HTERT RPE-1 (cell line): ENCODE results near the gene PYURF.

Experiments
- in situ Hi-C: fragments of 300-500 bp; cut with MboI; formaldehyde crosslinking; loops from 4 replicates; pipeline ENCODE4 v1.14.3; 2020; ENCODE audit warnings: low sequenced_read_pairs

Gene PYURF

DNA sequence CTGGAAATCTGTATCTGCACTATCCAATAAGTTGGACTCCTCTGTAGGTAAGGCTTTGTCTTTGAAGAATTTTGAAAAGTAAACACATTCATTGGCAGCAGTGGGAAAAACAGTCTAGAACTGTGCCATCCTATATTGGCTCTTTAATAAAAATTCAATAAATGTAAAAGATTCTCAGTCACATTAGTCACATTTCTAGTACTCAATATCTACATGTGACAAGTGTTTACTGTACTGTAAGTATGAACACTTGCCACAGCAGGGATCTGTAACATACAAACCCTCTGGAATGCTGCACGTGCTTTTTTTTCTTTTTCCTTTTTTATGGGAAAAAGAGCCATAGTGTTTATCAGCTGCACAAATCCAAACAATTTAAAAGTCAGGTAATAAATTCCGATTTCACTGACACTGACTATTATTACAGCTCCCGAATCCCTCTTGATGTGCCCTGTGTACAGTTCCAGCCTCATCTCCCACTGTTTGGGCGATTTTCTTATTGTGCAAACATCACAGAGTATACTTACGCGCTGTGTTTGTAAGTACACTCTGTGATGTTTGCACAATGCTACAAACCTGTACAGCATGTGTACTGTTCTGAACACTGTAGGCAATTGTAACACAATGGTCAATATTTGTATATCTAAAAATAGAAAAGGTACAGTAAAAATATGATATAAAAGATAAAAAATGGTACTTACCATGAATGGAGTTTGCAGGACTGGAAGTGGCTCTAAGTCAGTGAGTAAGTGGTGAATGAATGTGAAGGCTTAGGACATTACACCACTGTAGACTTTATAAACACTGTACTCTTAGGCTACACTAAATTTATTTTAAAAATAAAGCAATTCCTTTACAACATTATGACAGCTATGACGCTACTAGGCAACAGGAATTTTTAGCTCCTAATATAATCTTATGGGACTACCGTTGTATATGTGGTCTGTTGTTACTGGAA lies 8.7 kb downstream of the PYURF start:
- in situ Hi-C loops = no loop called here

DNA sequence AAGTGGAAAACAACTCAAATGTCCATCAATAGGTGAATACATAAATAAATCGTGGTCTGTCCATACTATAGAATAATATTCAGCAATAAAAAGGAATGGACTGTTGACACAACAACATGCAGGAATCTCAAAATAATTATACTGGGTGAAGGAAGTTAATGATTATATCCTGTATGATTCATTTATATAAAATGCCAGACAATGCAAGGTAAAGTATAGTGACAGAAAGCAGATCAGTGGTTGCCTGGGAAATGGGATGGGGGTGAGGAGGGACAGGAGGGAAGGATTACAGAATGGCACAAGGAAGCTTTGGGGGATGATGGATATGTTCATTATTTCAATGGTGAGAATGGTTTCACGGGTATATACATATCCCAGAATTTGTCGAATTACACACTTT lies 12.3 kb downstream of the PYURF start:
- in situ Hi-C loops = no loop called here

DNA sequence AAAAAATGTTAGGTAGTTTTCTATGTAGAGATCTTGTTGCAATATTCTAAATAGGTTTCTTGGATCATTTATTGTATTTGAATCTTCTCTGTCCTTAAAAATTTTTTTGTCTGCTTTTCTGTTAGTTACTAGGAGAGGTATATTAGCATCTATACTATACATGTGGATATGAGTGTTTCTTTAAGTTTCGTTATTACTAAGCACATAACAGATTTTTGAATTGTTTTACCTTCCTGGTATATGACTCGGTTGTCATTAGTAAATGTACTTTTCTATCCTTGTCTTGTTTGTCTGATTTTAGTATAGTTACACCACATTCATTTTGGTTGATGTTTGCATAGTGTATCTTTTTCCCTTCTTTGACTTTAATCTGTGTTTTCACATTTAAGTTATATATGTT lies 20.2 kb downstream of the PYURF start:
- in situ Hi-C loops = no loop called here

DNA sequence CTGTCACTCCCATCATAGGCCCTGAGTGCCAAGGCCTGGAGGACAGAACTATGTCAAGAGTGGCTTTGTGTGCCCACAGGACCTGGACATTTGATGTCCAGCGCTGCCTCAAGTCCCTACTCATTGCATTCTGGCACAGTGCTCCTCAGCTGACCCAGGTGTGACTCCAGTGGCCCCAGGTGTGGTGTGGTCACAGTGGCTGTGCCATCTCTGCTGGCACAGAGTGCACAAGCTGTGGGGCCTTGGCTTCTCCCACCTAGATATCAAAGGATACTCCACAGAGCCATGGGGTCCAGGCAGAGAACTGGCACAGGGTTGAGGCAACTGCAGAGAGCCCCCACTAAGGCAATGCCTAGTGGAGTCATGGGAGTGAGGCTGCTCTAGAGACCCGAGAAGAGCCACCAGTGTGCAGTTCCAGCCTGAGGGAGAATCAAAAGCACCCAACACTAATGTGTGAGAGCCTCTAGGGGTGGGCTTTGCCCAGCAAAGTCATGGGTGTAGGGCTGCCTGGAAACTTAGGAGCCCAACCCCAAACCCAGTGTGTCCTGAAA lies 25.6 kb downstream of the PYURF start:
- in situ Hi-C loops = no loop called here

DNA sequence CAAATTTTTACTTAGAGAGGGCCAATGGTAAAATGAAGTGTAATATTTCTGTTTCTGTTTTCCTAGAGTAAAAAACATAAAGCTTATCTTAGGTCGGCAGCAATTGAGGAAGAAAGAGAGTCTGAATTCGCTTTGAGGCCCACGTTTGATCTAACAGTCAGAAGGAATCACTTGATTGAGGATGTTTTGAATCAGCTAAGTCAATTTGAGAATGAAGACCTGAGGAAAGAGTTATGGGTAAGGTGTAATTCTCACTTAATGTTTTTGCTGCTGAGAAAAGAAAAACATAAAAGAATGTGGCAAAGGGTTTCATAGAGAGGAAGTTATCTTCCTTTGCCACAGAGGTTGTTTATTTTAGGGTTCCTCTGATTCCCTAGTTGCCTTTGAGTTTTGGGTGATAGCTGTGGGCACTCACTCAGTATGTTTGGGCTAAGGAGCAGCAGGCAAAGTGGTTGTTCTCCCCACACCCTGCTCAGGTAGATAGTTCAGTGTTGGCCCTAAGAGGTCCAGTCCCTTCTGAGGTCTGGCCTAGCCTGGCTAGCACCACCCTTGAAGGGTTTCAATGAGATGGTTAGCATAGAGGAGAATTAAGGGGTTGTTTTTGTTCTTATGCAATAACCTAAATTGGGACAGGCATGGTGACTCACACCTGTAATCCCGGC lies 34.3 kb downstream of the PYURF start:
- in situ Hi-C loops = no loop called here

DNA sequence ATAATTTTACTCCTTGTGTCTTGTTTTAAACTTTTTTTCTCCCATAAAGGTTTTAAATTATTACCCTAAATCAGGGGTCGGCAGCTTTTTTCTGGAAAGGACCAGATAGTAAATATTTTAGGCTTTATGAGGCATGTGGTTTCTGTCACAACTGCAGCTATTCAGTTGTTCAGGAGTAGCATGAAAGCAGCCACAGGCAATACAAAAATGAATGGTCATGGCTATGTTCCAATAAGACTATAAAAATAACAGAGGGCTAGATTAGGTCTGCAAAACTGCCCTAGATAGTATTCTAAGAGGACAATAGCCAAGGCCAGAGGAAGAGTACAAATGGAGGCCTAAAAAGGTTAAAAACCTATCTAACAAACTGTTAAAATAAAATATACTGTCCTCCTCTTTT lies 42.0 kb downstream of the PYURF start:
- in situ Hi-C loops = no loop called here

DNA sequence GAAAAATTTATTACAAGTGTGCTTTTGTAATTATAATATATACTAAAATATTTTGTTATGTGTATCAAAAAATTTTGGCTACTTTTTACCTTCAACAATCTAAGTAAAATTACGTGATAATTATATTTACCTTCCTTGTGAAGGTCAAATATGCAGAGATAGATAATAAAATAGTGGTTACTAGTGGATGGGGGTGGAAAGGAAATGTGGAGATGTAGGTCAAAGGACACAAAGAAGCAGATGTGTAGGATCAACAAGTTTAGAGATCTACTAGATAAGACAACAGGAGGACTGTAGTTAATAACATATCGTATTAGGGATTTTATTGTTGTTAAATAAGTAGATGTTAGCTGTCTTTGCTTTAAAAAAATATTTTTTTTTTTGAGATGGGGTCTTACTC lies 45.3 kb downstream of the PYURF start:
- in situ Hi-C loops = no loop called here

DNA sequence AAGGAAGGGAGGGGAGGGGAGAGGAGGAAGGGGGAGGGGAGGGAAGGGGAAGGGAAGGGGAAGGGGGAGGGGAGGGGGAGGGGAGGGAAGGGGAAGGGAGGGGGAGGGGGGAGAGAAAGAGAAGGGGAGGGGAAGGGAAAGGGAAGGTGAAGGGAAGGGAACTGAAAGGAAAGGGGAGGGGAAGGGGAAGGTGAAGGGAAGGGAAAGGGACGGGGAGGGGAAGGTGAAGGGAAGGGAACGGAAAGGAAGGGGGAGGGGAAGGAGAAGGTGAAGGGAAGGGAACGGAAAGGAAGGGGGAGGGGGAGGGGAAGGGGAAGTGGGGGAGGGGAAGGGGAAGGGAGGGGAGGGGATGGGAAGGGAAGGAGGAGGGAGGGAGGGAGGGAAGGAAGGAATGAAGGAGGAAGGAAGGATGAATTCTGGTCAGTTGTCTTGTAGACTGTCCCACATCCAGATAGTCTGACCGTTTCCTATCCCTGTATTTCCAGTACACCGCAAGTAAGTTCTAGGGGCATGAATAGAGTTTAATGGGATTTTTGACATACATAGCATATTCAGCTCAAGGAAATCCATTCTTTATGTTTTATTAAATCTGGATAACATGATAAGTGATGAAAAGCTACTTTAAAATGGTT lies 46.2 kb downstream of the PYURF start:
- in situ Hi-C loops = no loop called here
